ENCODE results near the gene MYL5. TPM values are rescaled to one million over a fixed set of nuclear protein-coding genes. Genes with fewer than 3 reads are reported as not detected.

The MYL5 gene
- total RNA-seq, 1 experiment from 2014 or later: 29.8 TPM

GRCh38 chr4:700587-701264, 26.4 kb downstream of the MYL5 start:
- DNase-seq: no peak
- no peak overlapping the region for H2AFZ ChIP-seq
- no peaks in the 10 kb centered on the region for H3K9me2 ChIP-seq (ENCODE audit: insufficient read depth)
- no peaks in the 10 kb centered on the region for H3K27me3 ChIP-seq (ENCODE audit: insufficient read depth, low read depth)
- intact Hi-C loops (cut with micrococcal nuclease; ENCODE audit: unreplicated experiment): no loop called here
- no peaks in the 10 kb centered on the region for H4K20me1 ChIP-seq (ENCODE audit: insufficient read depth)
- no peak for TF ChIP-seq EZH2 (IDR thresholded peaks at IDR 0.05; ENCODE audit: low read depth)
- no peak for TF ChIP-seq CTCF (conservative IDR thresholded peaks at IDR 0.05)
- H3K4me2 ChIP-seq: no peak overlapping the region
- H3K79me2 ChIP-seq (ENCODE audit: low read depth): peaks cover under 1% of the 10 kb centered on the region; the same call in 1 of the 2 replicates
- no peak overlapping the region for H3K27ac ChIP-seq
- BruUV-seq (replicated peaks): no TSS peak
- no peaks in the 10 kb centered on the region for H3K36me3 ChIP-seq (ENCODE audit: low read depth)
- no peaks in the 10 kb centered on the region for H3K9me3 ChIP-seq (ENCODE audit: insufficient read depth, low read depth)
- H3K4me1 ChIP-seq (replicated peaks; ENCODE audit: insufficient read depth): no peaks in the 10 kb centered on the region
- POLR2A ChIA-PET (ENCODE audit: unreplicated experiment): no interaction called here
- H3F3A ChIP-seq (ENCODE audit: insufficient read depth, low read depth): no peaks in the 10 kb centered on the region; the same call in 1 of the 2 replicates
- CTCF ChIA-PET: interaction anchor here (0.6 kb wide), 1 partner anchor 58 kb away, joined by 5 read pairs; no protein-coding TSS in a partner anchor
- H3K4me3 ChIP-seq: no peak overlapping the region

- ChIA-PET CTCF (no interaction called here), POLR2A (ENCODE audit: unreplicated experiment) (interaction anchor here (0.7 kb wide), 1 partner anchor 15 kb away, joined by 4 read pairs; no protein-coding TSS in a partner anchor)
- intact Hi-C loops (cut with micrococcal nuclease; ENCODE audit: unreplicated experiment): no loop called here
- Histone ChIP-seq H3K4me1 (replicated peaks; ENCODE audit: insufficient read depth) (0 out of 2 replicates have a peak, but pooled peaks cover 5% of the 10 kb centered on the region), H3K36me3 (ENCODE audit: low read depth) (no peaks in the 10 kb centered on the region), H3K4me2 (no peak overlapping the region), H3K4me3 (no peak overlapping the region), H3K9me3 (ENCODE audit: insufficient read depth, low read depth) (no peaks in the 10 kb centered on the region), H3K27me3 (ENCODE audit: insufficient read depth, low read depth) (no peaks in the 10 kb centered on the region), H3K27ac (no peak overlapping the region), H4K20me1 (ENCODE audit: insufficient read depth) (no peaks in the 10 kb centered on the region), H3K79me2 (ENCODE audit: low read depth) (peaks cover 19% of the 10 kb centered on the region), H3K9me2 (ENCODE audit: insufficient read depth) (no peaks in the 10 kb centered on the region), H2AFZ (no peak overlapping the region), H3F3A (ENCODE audit: insufficient read depth, low read depth) (no peaks in the 10 kb centered on the region; the same call in 1 of the 2 replicates)
- TF ChIP-seq CTCF (conservative IDR thresholded peaks at IDR 0.05) (no peak), EZH2 (IDR thresholded peaks at IDR 0.05; ENCODE audit: low read depth) (no peak)
- BruUV-seq (replicated peaks): no TSS peak
- DNase-seq: no peak
These were observed 28.3 kb downstream of the MYL5 start for GRCh38 chr4:702618-703048.

GRCh38 chr4:703336-704197, 29.2 kb downstream of the MYL5 start:
- no peak overlapping the region for H2AFZ ChIP-seq
- CTCF ChIA-PET: no interaction called here
- no peak overlapping the region for H3K4me2 ChIP-seq
- POLR2A ChIA-PET (ENCODE audit: unreplicated experiment): no interaction called here
- intact Hi-C loops (cut with micrococcal nuclease; ENCODE audit: unreplicated experiment): loop anchor here (2.0 kb wide), 1 partner anchor 17 kb away; no protein-coding TSS in a partner anchor
- H3K4me1 ChIP-seq (replicated peaks; ENCODE audit: insufficient read depth): 0 out of 2 replicates have a peak, but pooled peaks cover 5% of the 10 kb centered on the region
- no peak for TF ChIP-seq CTCF (conservative IDR thresholded peaks at IDR 0.05)
- TF ChIP-seq EZH2 (IDR thresholded peaks at IDR 0.05; ENCODE audit: low read depth): no peak
- no peaks in the 10 kb centered on the region for H3K9me3 ChIP-seq (ENCODE audit: insufficient read depth, low read depth)
- no peaks in the 10 kb centered on the region for H3K36me3 ChIP-seq (ENCODE audit: low read depth)
- peaks cover 28% of the 10 kb centered on the region for H3K79me2 ChIP-seq (ENCODE audit: low read depth)
- H4K20me1 ChIP-seq (ENCODE audit: insufficient read depth): 0 out of 2 replicates have a peak, but pooled peaks cover 1% of the 10 kb centered on the region
- BruUV-seq (replicated peaks): no TSS peak
- no peaks in the 10 kb centered on the region for H3K9me2 ChIP-seq (ENCODE audit: insufficient read depth)
- H3K27me3 ChIP-seq (ENCODE audit: insufficient read depth, low read depth): no peaks in the 10 kb centered on the region
- no peak overlapping the region for H3K4me3 ChIP-seq
- DNase-seq: no peak
- H3K27ac ChIP-seq: no peak overlapping the region
- peaks cover 2% of the 10 kb centered on the region; the same call in 1 of the 2 replicates for H3F3A ChIP-seq (ENCODE audit: insufficient read depth, low read depth)

Data from PC-9 (cell line).